HCEC 1CT (cell line): ENCODE results near the gene ZNF552.
"Not testable (repeated sequence)": the region's sequence is repeated elsewhere in the genome, so short reads cannot be mapped to it uniquely, and the experiment has no call there.

Experiments
- DNase-seq: peaks from one replicate; pipeline ENCODE4 v3.0.0-alpha.2; 2017

Gene ZNF552

GRCh38 chr19:57814505-57815246 lies at the start of gene ZNF552:
ZNF552 (minus strand) TSS chr19:57814913; CDS start chr19:57814743, 170 bp downstream.
- DNase-seq: peak; percentile 88

GRCh38 chr19:57862351-57862750 lies 47.6 kb upstream of the ZNF552 start:
- not testable (repeated sequence) for DNase-seq

- not testable (repeated sequence) for DNase-seq
Measured at GRCh38 chr19:57854117-57854516, 39.4 kb upstream of the ZNF552 start.

GRCh38 chr19:57851812-57852603 lies 37.3 kb upstream of the ZNF552 start:
- not testable (repeated sequence) for DNase-seq

- DNase-seq: peak; percentile 31
Measured at GRCh38 chr19:57850553-57851017, 35.9 kb upstream of the ZNF552 start.

GRCh38 chr19:57849666-57850473 lies 35.2 kb upstream of the ZNF552 start, which contains the start of gene ZNF587:
ZNF587 (plus strand) TSS chr19:57849859; CDS start chr19:57850039, 180 bp downstream.
- peak; percentile 72 for DNase-seq

GRCh38 chr19:57849162-57849665 lies 34.5 kb upstream of the ZNF552 start:
- not testable (repeated sequence) for DNase-seq

GRCh38 chr19:57847164-57847563 lies 32.5 kb upstream of the ZNF552 start:
- not testable (repeated sequence) for DNase-seq

- DNase-seq: no peak
Measured at GRCh38 chr19:57841122-57841763, 26.5 kb upstream of the ZNF552 start.

- DNase-seq: not testable (repeated sequence)
Measured at GRCh38 chr19:57838622-57839191, 24.0 kb upstream of the ZNF552 start.

- not testable (repeated sequence) for DNase-seq
Measured at GRCh38 chr19:57836991-57837390, 22.3 kb upstream of the ZNF552 start.

GRCh38 chr19:57830071-57830602 lies 15.4 kb upstream of the ZNF552 start, which contains the start of gene ZNF587B:
ZNF587B (plus strand) TSS chr19:57830299; CDS start chr19:57830529, 230 bp downstream.
- no peak for DNase-seq

- DNase-seq: no peak
Measured at GRCh38 chr19:57829316-57829715, 14.6 kb upstream of the ZNF552 start.

GRCh38 chr19:57825511-57825910 lies 10.8 kb upstream of the ZNF552 start:
- DNase-seq: no peak

- not testable (repeated sequence) for DNase-seq
Measured at GRCh38 chr19:57823608-57824007, 8.9 kb upstream of the ZNF552 start.

- not testable (repeated sequence) for DNase-seq
Measured at GRCh38 chr19:57823155-57823554, 8.4 kb upstream of the ZNF552 start.

- DNase-seq: not testable (repeated sequence)
Measured at GRCh38 chr19:57821501-57821900, 6.8 kb upstream of the ZNF552 start.

- not testable (repeated sequence) for DNase-seq
Measured at GRCh38 chr19:57821095-57821494, 6.4 kb upstream of the ZNF552 start.

- no peak for DNase-seq
Measured at GRCh38 chr19:57820599-57820998, 5.9 kb upstream of the ZNF552 start.

- DNase-seq: peak; percentile 93
Measured at GRCh38 chr19:57819475-57820148, 4.9 kb upstream of the ZNF552 start.

GRCh38 chr19:57818378-57818777 lies 3.7 kb upstream of the ZNF552 start:
- DNase-seq: no peak
